ENCODE results near the gene UGP2. TPM values are rescaled to one million over a fixed set of nuclear protein-coding genes. Genes with fewer than 3 reads are reported as not detected.
"Not testable (repeated sequence)": the region's sequence is repeated elsewhere in the genome, so short reads cannot be mapped to it uniquely, and the experiment has no call there.

The UGP2 gene
- polyA plus RNA-seq, 2 of the 4 experiments (the other 2 are of a cell fraction), result 114 to 162 TPM

GRCh38 chr2:63796796-63797195, 44.9 kb upstream of the UGP2 start:
- FAIRE-seq, result no peak
- CTCF ChIA-PET, result interaction anchor here (1.4 kb wide), 1 partner anchor 60 kb away, joined by 4 read pairs; no protein-coding TSS in a partner anchor

DNA sequence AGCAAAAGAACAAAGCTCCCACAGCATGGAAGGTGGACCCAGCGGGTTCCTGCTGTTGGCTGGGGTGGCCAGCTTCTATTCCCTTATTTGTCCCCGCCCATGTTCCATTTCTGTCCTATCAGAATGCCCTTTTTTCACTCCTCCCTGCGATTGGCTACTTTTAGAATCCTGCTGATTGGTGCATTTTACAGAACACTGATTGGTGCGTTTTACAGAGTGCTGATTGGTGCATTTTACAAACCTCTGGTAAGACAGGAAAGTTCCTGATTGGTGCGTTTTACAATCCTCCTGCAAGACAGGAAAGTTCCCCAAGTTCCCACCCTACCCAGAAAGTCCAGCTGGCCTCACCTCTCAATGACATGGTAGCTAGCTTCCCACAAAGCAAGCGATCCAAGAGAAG, 40.2 kb upstream of the UGP2 start:
- Histone ChIP-seq H3K27ac (no peak overlapping the region), H3K4me3 (no peak overlapping the region), H3K9me3 (no peaks in the 10 kb centered on the region), H3K4me1 (no peaks in the 10 kb centered on the region), H3K4me2 (no peak overlapping the region)
- DNase-seq (ENCODE audit: low read depth in 1 of 2, low spot score in 1 of 2), result peak in 1 of 2 experiments; percentile 14
- no peak for FAIRE-seq
- ATAC-seq, result no peak
- ChIA-PET POLR2A (no interaction called here), CTCF (interaction anchor here (0.6 to 2.0 kb wide), 2 partner anchors 60 to 1587 kb away, joined by 5 to 8 read pairs; no protein-coding TSS in a partner anchor)
- 72% methylated on average over 6 of the region's 6 CpGs for WGBS (ENCODE audit: missing lambda C conversion rate)
- TF ChIP-seq MAFK (IDR thresholded peaks at IDR 0.05; ENCODE audit: partially characterized antibody) (peak; percentile 71), MAZ (IDR thresholded peaks at IDR 0.05; ENCODE audit: borderline replicate concordance, low read depth, low read length) (no peak)

More at GRCh38 chr2:63796796-63797195, 44.9 kb upstream of the UGP2 start:
- no peak overlapping the region for H3K27ac ChIP-seq
- DNase-seq (ENCODE audit: low read depth in 1 of 2, low spot score in 1 of 2) (no peak), ATAC-seq (no peak)
- no peaks in the 10 kb centered on the region for H3K9me3 ChIP-seq
- POLR2A ChIA-PET, result no interaction called here
- no peak overlapping the region for H3K4me3 ChIP-seq
- 0 out of 3 replicates have a peak, but pooled peaks cover 3% of the 10 kb centered on the region for H3K4me1 ChIP-seq
- TF ChIP-seq, protein P1, sequence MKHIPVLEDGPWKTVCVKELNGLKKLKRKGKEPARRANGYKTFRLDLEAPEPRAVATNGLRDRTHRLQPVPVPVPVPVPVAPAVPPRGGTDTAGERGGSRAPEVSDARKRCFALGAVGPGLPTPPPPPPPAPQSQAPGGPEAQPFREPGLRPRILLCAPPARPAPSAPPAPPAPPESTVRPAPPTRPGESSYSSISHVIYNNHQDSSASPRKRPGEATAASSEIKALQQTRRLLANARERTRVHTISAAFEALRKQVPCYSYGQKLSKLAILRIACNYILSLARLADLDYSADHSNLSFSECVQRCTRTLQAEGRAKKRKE (CRISPR knock-in tag; IDR thresholded peaks at IDR 0.05; ENCODE audit: low read depth), result no peak
- TF ChIP-seq, protein P2, sequence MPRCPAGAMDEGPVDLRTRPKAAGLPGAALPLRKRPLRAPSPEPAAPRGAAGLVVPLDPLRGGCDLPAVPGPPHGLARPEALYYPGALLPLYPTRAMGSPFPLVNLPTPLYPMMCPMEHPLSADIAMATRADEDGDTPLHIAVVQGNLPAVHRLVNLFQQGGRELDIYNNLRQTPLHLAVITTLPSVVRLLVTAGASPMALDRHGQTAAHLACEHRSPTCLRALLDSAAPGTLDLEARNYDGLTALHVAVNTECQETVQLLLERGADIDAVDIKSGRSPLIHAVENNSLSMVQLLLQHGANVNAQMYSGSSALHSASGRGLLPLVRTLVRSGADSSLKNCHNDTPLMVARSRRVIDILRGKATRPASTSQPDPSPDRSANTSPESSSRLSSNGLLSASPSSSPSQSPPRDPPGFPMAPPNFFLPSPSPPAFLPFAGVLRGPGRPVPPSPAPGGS (IDR thresholded peaks at IDR 0.05), result no peak
- no peak for TF ChIP-seq RCOR1 (IDR thresholded peaks at IDR 0.05; ENCODE audit: low read depth, low read length)
- TF ChIP-seq NR3C1 (IDR thresholded peaks at IDR 0.05), result no peak
- no peak for TF ChIP-seq RFX5 (IDR thresholded peaks at IDR 0.05)
- TF ChIP-seq MYC (IDR thresholded peaks at IDR 0.05; ENCODE audit: borderline replicate concordance, low read length), result no peak
- no peak for TF ChIP-seq FOXS1 (CRISPR knock-in tag; IDR thresholded peaks at IDR 0.05)
- TF ChIP-seq HOXB13 (CRISPR knock-in tag; IDR thresholded peaks at IDR 0.05; ENCODE audit: low read depth), result no peak
- TF ChIP-seq ESRRA (IDR thresholded peaks at IDR 0.05; ENCODE audit: borderline replicate concordance, low read length), result no peak
- no peak for TF ChIP-seq SMC3 (IDR thresholded peaks at IDR 0.05)
- no peak overlapping the region for H3K4me2 ChIP-seq
- 75% methylated on average over 3 of the region's 3 CpGs for WGBS (ENCODE audit: missing lambda C conversion rate)

- POLR2A ChIA-PET, result no interaction called here
Observed at GRCh38 chr2:63805412-63805811, 36.3 kb upstream of the UGP2 start.

GRCh38 chr2:63808036-63808435, 33.7 kb upstream of the UGP2 start:
- POLR2A ChIA-PET; FAIRE-seq; H3K4me2 ChIP-seq; H3K4me3 ChIP-seq; H3K27ac ChIP-seq; H3K9me3 ChIP-seq; H3K4me1 ChIP-seq; CTCF ChIA-PET; DNase-seq (ENCODE audit: low read depth in 1 of 2, low spot score in 1 of 2); ATAC-seq: not testable (repeated sequence)
- 42% methylated on average over 2 of the region's 6 CpGs for WGBS (ENCODE audit: missing lambda C conversion rate)

More at GRCh38 chr2:63805412-63805811, 36.3 kb upstream of the UGP2 start:
- Histone ChIP-seq H3K4me2 (no peak overlapping the region), H3K4me3 (no peak overlapping the region), H3K9me3 (no peaks in the 10 kb centered on the region), H3K4me1 (no peaks in the 10 kb centered on the region), H3K27ac (no peak overlapping the region)
- TF ChIP-seq ELK1 (IDR thresholded peaks at IDR 0.05; ENCODE audit: low read depth, low read length) (no peak), CEBPB (IDR thresholded peaks at IDR 0.05) (no peak), CHD2 (IDR thresholded peaks at IDR 0.05; ENCODE audit: low read length, partially characterized antibody) (no peak), SREBF2 (IDR thresholded peaks at IDR 0.05) (no peak), FOSL2 (IDR thresholded peaks at IDR 0.05) (no peak), FOSL2 (CRISPR knock-in tag; IDR thresholded peaks at IDR 0.05) (no peak), MAZ (IDR thresholded peaks at IDR 0.05; ENCODE audit: borderline replicate concordance, low read depth, low read length) (no peak), ZSCAN20 (CRISPR knock-in tag; IDR thresholded peaks at IDR 0.05) (no peak), POLR2AphosphoS2 (conservative IDR thresholded peaks at IDR 0.05; ENCODE audit: low read length) (no peak), RNF2 (IDR thresholded peaks at IDR 0.05; ENCODE audit: borderline replicate concordance, low read depth) (no peak), NFE2L2 (conservative IDR thresholded peaks at IDR 0.05; ENCODE audit: low read length) (no peak), CHD4 (IDR thresholded peaks at IDR 0.05; ENCODE audit: borderline replicate concordance) (no peak), SMC3 (IDR thresholded peaks at IDR 0.05) (no peak), CBX2 (IDR thresholded peaks at IDR 0.05; ENCODE audit: borderline replicate concordance, low read depth) (no peak), FOSB (CRISPR knock-in tag; IDR thresholded peaks at IDR 0.05) (no peak), BHLHE40 (IDR thresholded peaks at IDR 0.05; ENCODE audit: low read depth, low read length) (no peak), KDM5A (IDR thresholded peaks at IDR 0.05) (no peak), ZNF302 (CRISPR knock-in tag; IDR thresholded peaks at IDR 0.05) (no peak)
- FAIRE-seq, result no peak
- ATAC-seq, result no peak
- DNase-seq (ENCODE audit: low read depth in 1 of 2, low spot score in 1 of 2), result no peak
- CTCF ChIA-PET, result no interaction called here

DNA sequence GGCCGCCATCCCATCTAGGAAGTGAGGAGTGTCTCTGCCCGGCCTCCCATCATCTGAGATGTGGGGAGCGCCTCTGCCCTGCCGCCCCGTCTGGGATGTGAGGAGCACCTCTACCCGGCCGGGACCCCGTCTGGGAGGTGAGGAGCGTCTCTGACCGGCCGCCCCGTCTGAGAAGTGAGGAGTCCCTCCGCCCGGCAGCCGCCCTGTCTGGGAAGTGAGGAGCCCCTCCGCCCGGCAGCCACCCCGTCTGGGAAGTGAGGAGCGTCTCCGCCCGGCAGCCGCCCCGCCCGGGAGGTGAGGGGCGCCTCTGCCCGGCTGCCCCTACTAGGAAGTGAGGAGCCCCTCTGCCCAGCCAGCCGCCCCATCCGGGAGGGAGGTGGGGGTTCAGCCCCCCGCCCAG, 32.8 kb upstream of the UGP2 start:
- 80% methylated on average over 12 of the region's 29 CpGs for WGBS (ENCODE audit: missing lambda C conversion rate)
- FAIRE-seq; POLR2A ChIA-PET; ATAC-seq; DNase-seq (ENCODE audit: low read depth in 1 of 2, low spot score in 1 of 2); H3K4me3 ChIP-seq; H3K4me1 ChIP-seq; CTCF ChIA-PET; H3K27ac ChIP-seq; H3K9me3 ChIP-seq; H3K4me2 ChIP-seq: not testable (repeated sequence)
